Mesangial cell (primary cell): ENCODE results near the gene B3GNT4. TPM values are rescaled to one million over a fixed set of nuclear protein-coding genes. Genes with fewer than 3 reads are reported as not detected.

ENCODE experiments used
- total RNA-seq: library from RNA; depleted of rRNA; stranded (reverse); fragments of >200 nt; gene quantifications from 2 replicates; pipeline ENCODE4 v1.2.3, GENCODE V29; 2015

B3GNT4 gene
- 0.49 and 2.0 TPM in 2 replicates for total RNA-seq

DNA sequence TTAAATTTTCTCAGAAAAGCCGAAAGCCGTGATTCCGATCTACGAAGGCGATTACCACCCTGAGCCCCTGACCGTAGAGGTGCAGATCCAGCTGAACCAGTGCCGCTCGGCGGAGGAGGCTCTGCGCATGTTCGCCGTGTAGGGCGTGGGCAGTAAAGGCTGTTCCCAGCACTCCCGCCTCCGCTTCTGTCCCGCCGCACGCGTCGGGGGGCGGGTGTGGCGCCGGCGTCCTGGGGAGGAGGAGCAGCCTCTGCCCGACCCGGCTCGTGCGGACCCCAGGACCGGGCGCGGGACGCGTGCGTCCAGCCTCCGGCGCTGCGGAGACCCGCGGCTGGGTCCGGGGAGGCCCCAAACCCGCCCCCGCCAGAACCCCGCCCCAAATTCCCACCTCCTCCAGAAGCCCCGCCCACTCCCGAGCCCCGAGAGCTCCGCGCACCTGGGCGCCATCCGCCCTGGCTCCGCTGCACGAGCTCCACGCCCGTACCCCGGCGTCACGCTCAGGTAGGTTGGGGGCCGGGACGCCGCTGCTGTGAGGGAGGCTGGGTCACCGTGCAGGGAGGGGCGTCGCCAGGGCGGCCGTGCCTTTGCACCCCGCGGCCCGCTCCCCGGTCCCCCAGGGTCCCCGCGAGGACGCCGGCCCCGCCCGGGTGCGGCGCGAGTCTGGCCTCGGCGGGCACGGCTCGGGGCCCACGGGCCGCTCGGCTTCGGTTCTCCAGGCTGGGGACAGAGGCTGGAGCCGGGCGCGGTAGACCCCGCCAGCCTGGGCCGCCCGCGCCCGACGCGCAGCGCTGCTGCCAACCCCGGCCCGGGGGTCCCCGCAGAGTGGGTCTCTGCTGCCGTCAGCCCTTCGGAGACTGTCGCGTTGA lies at the start of gene B3GNT4:
Gene B3GNT4 (plus strand): TSS at position 409 of the 866 bp plus-strand sequence. CDS start 910 bp downstream, outside the sequence.

DNA sequence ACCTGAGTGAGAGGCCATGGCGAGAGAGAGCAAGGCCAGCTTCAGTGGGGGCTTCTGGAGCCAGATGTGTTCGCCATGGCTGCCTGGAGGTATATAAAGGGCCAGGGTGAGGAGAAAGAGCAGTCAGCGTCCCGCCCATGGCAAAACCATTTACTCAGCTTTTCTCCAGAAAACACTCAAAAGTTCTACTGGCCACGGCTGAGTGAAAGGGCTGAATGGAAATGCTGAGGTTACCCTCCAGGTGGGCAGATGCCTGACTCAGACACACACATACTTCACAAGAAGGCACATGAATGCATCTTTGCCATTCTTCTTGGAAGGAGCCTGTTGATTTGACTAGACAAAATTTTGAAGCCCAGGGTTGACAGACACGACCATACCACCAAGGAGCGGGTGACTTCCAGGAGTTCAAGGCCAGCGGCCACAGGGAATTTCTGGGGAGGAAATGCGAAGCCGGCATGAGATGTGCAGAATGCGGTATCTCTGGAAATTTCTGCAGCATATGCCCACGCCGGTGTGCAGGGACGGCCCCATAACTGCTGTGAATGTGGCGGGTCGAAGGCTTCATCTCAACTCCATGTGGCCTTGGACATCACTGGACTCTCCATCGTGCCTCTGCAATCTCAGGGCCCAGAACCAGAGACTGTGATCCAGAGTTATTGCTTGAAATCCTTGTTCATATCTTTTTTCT lies 29.2 kb upstream of the B3GNT4 start, which contains the start of gene IL31:
Gene IL31 (minus strand): TSS at position 67 of the 691 bp plus-strand sequence. CDS start 49 bp downstream, at position 18.

DNA sequence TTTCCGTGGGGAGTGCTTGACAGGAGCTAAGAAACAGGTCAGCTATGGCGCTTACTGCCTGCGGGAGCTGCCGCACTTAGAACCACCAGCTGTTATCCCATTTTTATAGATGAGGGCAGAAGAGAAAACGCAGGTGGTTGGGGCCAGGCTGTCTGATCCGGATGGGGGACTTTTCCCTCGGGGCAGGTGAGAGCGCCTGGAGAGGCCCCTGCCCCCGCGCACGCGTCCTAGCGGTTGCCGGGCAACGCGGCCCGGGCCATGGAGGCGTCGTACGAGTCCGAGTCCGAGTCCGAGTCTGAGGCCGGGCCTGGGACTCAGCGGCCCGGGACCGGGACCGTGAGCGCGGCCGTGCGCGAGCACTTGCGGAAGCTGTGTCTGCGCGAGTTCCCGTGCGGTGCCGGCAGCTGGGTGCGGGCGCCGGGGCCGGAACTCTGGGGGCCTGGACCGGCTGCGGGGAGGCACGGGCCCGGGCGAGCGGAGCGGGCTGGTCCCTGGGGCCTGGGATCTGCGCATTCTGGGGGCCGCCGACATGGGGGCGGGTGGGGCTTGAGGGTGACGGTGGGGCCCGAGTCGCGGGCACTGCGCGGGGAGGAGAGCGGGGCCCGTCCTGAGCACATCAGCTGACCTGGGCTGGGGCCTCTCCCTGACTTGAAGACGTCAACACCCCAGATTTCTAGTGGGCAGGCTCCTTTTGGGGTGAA lies 20.5 kb upstream of the B3GNT4 start, which contains the start of gene LRRC43:
Gene LRRC43 (plus strand): TSS at position 237 of the 701 bp plus-strand sequence. CDS start 22 bp downstream, at position 259.

GRCh38 chr12:122225683-122226365 lies 22.3 kb downstream of the B3GNT4 start, which contains the start of gene DIABLO:
TSS of gene DIABLO (minus strand) at chr12:122226052. CDS start at chr12:122226014, 38 bp downstream.

Other genes starting within 250 kb of the B3GNT4 start
- 8.3 and 20.8 TPM in 2 replicates for gene BCL7A, start 181.8 kb upstream of the B3GNT4 start, total RNA-seq
- 36.2 and 58.2 TPM in 2 replicates for gene MLXIP, start 125.0 kb upstream of the B3GNT4 start, total RNA-seq
- not detected in 2 replicates for gene IL31, start 29.5 kb upstream of the B3GNT4 start, total RNA-seq
- 0.49 and 3.7 TPM in 2 replicates for gene LRRC43, start 20.6 kb upstream of the B3GNT4 start, total RNA-seq
- 72.6 and 72.8 TPM in 2 replicates for gene DIABLO, start 22.3 kb downstream of the B3GNT4 start, total RNA-seq
- 15.0 and 15.3 TPM in 2 replicates for gene VPS33A, start 62.8 kb downstream of the B3GNT4 start, total RNA-seq
- gene CLIP1, start 219.0 kb downstream of the B3GNT4 start, total RNA-seq = 29.8 and 37.8 TPM in 2 replicates